Body of pancreas (tissue), 4 donors: Measurements from ENCODE around the gene COL4A2. TPM values are rescaled to one million over a fixed set of nuclear protein-coding genes. Genes with fewer than 3 reads are reported as not detected.

Source experiments
- ATAC-seq: fragments of 150-250 bp; one replicate; pipeline ENCODE4 v1.9.1; 2016
- DNase-seq, 4 donors: peaks; one replicate each; pipeline ENCODE4 v3.0.0-alpha.2; 2019
- H3K27ac ChIP-seq, 4 donors: fragments of 200-600 bp; sonication (generic); 1 replicate in 3 of 4; 2 replicates in 1 of 4; pipeline versions ENCODE4 v1.5.1 to v1.6.1; 2016 to 2019; ENCODE audit warnings: mild to moderate bottlenecking in 1 of 4, mixed read lengths in 1 of 4, moderate library complexity in 1 of 4
- H3K27me3 ChIP-seq, 2 donors: fragments of 200-600 bp; sonication (generic); one replicate each; pipeline ENCODE4 v1.6.0; 2016; ENCODE audit warnings: mild to moderate bottlenecking in 1 of 2
- H3K36me3 ChIP-seq, 2 donors: fragments of 200-600 bp; sonication (generic); replicated peaks in 1 of 2; 2 replicates each; pipeline ENCODE4 v1.5.1; 2016; ENCODE audit warnings: low read depth in 2 of 2; ENCODE audit not compliant: insufficient read depth in 1 of 2
- H3K4me1 ChIP-seq: fragments of 200-600 bp; sonication (generic); one replicate; pipeline ENCODE4 v1.6.0; 2016
- H3K4me3 ChIP-seq, 2 donors: fragments of 200-600 bp; sonication (generic); 1 replicate in 1 of 2; 2 replicates in 1 of 2; pipeline ENCODE4 v1.5.1; 2016 to 2019
- H3K9me3 ChIP-seq, 3 donors: fragments of 200-600 bp; sonication (generic); 1 replicate in 2 of 3; 2 replicates in 1 of 3; pipeline ENCODE4 v1.5.1; 2016
- POLR2A ChIP-seq, 3 donors: fragments of 450-650 bp; IDR thresholded peaks; one replicate each; pipeline ENCODE4 v1.6.1; 2016; ENCODE audit warnings: antibody characterized with exemption in 3 of 3, mild to moderate bottlenecking in 2 of 3
- WGBS, 2 donors: methylation state at CpG; one replicate each; pipeline ENCODE4 v1.1.5; 2017; 5-methylcytosine and 5-hydroxymethylcytosine counted together
- intact Hi-C: fragments of 100-400 bp; cut with DNase I; formaldehyde crosslinking; loops from one replicate; pipeline ENCODE4 v1.15.1; 2023
- total RNA-seq, 2 donors: library from RNA; depleted of rRNA; stranded (reverse); fragments of >200 nt; gene quantifications; one replicate each; pipeline ENCODE4 v1.1.0, GENCODE V29; 2016
- TF ChIP-seq, protein P1 (sequence below), 7 experiments: fragments of 450-650 bp in 4 of 7; fragments of 200-600 bp in 3 of 7; sonication (generic) in 3 of 7; IDR thresholded peaks; one replicate each; pipeline ENCODE4 v1.5.1; 2016 to 2019; ENCODE audit warnings: antibody characterized with exemption in 7 of 7

The COL4A2 gene
- total RNA-seq, 2 donors from 2014 or later: 69.3 to 230 TPM

DNA sequence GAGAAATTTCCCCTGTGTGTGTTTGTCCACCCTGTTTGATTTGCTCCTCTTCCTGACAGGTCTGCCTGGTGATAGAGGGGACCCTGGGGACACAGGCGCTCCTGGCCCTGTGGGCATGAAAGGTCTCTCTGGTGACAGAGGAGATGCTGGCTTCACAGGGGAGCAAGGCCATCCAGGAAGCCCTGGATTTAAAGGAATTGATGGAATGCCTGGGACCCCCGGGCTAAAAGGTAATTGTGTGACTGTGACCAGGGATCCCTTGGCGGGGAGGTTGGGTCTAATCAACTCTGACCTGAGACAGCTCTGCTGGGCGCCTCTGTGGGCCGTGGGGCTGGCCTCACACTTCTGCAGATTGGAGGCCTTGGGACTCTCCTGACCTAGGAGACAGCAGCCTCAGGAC is 173.1 kb downstream of the COL4A2 start:
- H3K27ac ChIP-seq: no peak overlapping the region

DNA sequence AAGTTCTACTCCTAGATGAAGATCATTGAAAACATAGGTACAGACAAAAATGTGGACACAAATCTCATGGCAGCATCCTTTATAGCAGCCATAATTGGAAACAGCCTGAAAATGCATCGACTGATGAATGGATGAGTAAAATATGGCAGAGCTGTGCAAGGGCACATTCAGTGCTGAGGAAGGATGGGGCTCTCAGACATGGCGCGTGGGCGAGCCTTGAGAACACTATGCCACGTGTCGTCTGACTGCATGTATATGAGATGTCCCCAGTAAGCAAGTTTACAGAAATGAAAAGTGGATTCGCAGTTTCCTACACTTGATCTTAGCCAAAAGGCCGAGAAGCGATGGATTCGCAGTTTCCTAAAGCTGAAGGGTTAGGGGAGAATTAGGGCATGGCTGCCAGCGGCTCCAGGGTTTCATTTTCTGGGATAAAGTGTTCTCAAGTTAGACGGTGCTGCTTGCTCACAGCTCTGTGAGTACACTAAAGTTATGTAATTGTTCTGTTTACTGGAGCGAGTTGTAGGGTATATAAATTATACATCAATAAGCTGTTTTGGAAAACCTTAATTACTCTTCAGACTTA is 176.4 kb downstream of the COL4A2 start:
- no peak overlapping the region for H3K27ac ChIP-seq
- H3K27me3 ChIP-seq: no peaks in the 10 kb centered on the region
- TF ChIP-seq, protein P1, sequence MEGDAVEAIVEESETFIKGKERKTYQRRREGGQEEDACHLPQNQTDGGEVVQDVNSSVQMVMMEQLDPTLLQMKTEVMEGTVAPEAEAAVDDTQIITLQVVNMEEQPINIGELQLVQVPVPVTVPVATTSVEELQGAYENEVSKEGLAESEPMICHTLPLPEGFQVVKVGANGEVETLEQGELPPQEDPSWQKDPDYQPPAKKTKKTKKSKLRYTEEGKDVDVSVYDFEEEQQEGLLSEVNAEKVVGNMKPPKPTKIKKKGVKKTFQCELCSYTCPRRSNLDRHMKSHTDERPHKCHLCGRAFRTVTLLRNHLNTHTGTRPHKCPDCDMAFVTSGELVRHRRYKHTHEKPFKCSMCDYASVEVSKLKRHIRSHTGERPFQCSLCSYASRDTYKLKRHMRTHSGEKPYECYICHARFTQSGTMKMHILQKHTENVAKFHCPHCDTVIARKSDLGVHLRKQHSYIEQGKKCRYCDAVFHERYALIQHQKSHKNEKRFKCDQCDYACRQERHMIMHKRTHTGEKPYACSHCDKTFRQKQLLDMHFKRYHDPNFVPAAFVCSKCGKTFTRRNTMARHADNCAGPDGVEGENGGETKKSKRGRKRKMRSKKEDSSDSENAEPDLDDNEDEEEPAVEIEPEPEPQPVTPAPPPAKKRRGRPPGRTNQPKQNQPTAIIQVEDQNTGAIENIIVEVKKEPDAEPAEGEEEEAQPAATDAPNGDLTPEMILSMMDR (IDR thresholded peaks at IDR 0.05): no peak
- TF ChIP-seq POLR2A (IDR thresholded peaks at IDR 0.05): no peak
- no peaks in the 10 kb centered on the region for H3K36me3 ChIP-seq
- ATAC-seq: no peak
- DNase-seq: no peak
- H3K4me1 ChIP-seq: no peaks in the 10 kb centered on the region
- intact Hi-C loops: no loop called here
- no peaks in the 10 kb centered on the region for H3K9me3 ChIP-seq
- 90 to 91% methylated on average over 13 of the region's 13 CpGs for WGBS, 2 donors
- H3K4me3 ChIP-seq: no peak overlapping the region

More for the DNA sequence above, 173.1 kb downstream of the COL4A2 start:
- DNase-seq (no peak), ATAC-seq (no peak)
- no peaks in the 10 kb centered on the region for H3K36me3 ChIP-seq
- H3K4me3 ChIP-seq: no peak overlapping the region
- intact Hi-C loops: no loop called here
- H3K27me3 ChIP-seq: no peaks in the 10 kb centered on the region
- TF ChIP-seq, protein P1 (IDR thresholded peaks at IDR 0.05): no peak
- TF ChIP-seq POLR2A (IDR thresholded peaks at IDR 0.05): no peak
- H3K4me1 ChIP-seq: no peaks in the 10 kb centered on the region
- H3K9me3 ChIP-seq: no peaks in the 10 kb centered on the region
- 75 to 86% methylated on average over 3 to 5 of the region's 5 CpGs for WGBS, 2 donors

DNA sequence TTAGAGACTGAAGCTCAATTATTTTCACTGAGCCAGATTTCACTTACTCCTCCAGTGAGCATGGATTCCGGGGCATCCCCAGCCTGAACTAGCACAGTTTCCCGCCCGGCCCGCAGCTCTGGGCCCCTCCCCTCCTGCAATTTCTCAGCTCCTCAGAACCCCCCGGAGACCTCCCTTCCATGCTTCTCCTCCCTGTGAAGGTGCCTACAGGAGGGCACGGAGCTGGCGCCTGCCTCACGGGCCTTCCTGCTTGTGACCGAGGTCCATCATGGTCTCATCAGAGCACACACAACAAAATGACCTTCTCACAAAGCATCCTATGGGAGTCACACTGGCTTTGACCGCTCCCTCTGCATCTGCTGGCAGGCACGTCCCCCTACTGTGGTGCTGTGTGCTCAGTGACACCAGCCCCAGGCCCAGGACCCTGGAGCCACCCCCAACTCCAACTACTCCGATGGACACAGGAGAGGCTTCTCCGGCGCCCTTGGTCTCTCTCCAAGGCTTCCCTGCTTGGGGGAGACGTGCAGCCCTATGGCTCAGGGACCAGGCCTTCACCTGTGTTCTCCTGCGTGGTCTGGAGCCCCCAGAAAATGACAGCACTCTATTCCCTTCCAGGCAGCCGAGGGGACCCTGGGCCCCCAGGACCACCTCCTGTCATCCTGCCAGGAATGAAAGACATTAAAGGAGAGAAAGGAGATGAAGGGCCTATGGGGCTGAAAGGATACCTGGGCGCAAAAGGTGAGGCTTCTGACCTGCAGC is 177.4 kb downstream of the COL4A2 start:
- H3K9me3 ChIP-seq: no peaks in the 10 kb centered on the region
- DNase-seq (no peak), ATAC-seq (no peak)
- TF ChIP-seq, protein P1 (IDR thresholded peaks at IDR 0.05): no peak
- TF ChIP-seq POLR2A (IDR thresholded peaks at IDR 0.05): no peak
- H3K4me1 ChIP-seq: no peaks in the 10 kb centered on the region
- H3K27me3 ChIP-seq: no peaks in the 10 kb centered on the region
- intact Hi-C loops: no loop called here
- 92 to 93% methylated on average over 13 to 18 of the region's 18 CpGs for WGBS, 2 donors
- H3K4me3 ChIP-seq: no peak overlapping the region
- no peaks in the 10 kb centered on the region for H3K36me3 ChIP-seq
- H3K27ac ChIP-seq: no peak overlapping the region

DNA sequence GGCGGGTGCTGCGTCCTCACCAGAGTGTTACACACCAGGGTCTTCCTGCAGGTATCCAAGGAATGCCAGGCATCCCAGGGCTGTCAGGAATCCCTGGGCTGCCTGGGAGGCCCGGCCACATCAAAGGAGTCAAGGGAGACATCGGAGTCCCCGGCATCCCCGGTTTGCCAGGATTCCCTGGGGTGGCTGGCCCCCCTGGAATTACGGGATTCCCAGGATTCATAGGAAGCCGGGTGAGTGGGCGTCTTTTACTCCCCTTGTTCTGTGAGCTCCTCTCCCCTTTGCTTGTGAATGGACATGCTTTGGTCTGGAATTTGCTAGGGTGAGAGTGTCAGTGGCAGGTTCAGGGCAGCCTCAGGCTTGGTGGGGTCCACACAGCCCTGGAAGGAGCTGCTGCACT is 178.5 kb downstream of the COL4A2 start:
- Histone ChIP-seq H3K27ac (no peak overlapping the region), H3K4me1 (no peaks in the 10 kb centered on the region), H3K9me3 (no peaks in the 10 kb centered on the region), H3K4me3 (no peak overlapping the region), H3K36me3 (no peaks in the 10 kb centered on the region), H3K27me3 (no peaks in the 10 kb centered on the region)
- DNase-seq: no peak
- TF ChIP-seq POLR2A (IDR thresholded peaks at IDR 0.05): no peak
- TF ChIP-seq, protein P1 (IDR thresholded peaks at IDR 0.05): no peak
- ATAC-seq: no peak
- 70 to 72% methylated on average over 9 of the region's 9 CpGs for WGBS, 2 donors
- intact Hi-C loops: no loop called here
